HCT116 (cell line): ENCODE measurements around the gene GLT8D2. TPM values are rescaled to one million over a fixed set of nuclear protein-coding genes. Genes with fewer than 3 reads are reported as not detected.

Experiments used
- ATAC-seq: fragments of 200-7000 bp; cut with Tn5 transposase; 2 replicates; pipeline ENCODE4 v1.9.1; 2020; ENCODE audit warnings: mild to moderate bottlenecking, moderate library complexity
- BruUV-seq: library from RNA; stranded (reverse); fragments of 400-500 nt; replicated peaks from 2 replicates; lab custom pipeline; 2021; lab: Mats Ljungman, UMichigan
- CTCF ChIA-PET: fragments of 300-600 bp; sonication (Branson Sonifier 250); formaldehyde crosslinking; loops from one replicate; lab custom pipeline; 2021; ENCODE audit warnings: antibody characterized with exemption; lab: Charles Lee
- POLR2A ChIA-PET: fragments of 300-600, 350-600 bp; sonication (Branson Sonifier 250); formaldehyde crosslinking; loops from one replicate; lab custom pipeline; 2021; ENCODE audit warnings: antibody characterized with exemption; lab: Charles Lee
- RAD21 ChIA-PET, 2 experiments: fragments of 300-600 bp; sonication (Branson Sonifier 250); formaldehyde crosslinking; loops; one replicate each; lab custom pipeline; 2023; ENCODE audit warnings: low total read pairs in 2 of 2; ENCODE audit not compliant: uncharacterized antibody in 2 of 2, unreplicated experiment in 2 of 2, low non-redundant PET in 1 of 2; lab: Charles Lee
- DNase-seq: peaks from one replicate; pipeline ENCODE4 v3.0.0-alpha.2; 2010; ENCODE audit warnings: low read depth, low spot score
- H2AFZ ChIP-seq: fragments of 200-600 bp; shearing (Covaris generic), sonication (generic); 2 replicates; pipeline ENCODE4 v1.6.1; 2017; ENCODE audit warnings: low read depth, mixed run types, mixed read lengths, antibody characterized with exemption, low read length; ENCODE audit not compliant: poor library complexity, severe bottlenecking
- H3K27ac ChIP-seq: 2 replicates; pipeline ENCODE4 v1.5.1; 2012; ENCODE audit warnings: low read depth, low read length
- H3K27me3 ChIP-seq: fragments of 200-600 bp; sonication (generic); 2 replicates; pipeline ENCODE4 v1.6.1; 2016; ENCODE audit warnings: mixed run types, low read length, mixed read lengths; ENCODE audit not compliant: insufficient read depth
- H3K36me3 ChIP-seq, 2 experiments: fragments of 200-500 bp in 1 of 2; fragments of 200-600 bp in 1 of 2; sonication (Bioruptor generic) in 1 of 2; sonication (generic) in 1 of 2; 2 replicates each; pipeline versions ENCODE4 v1.5.1 to v1.6.1; 2014 to 2016; ENCODE audit warnings: low read length in 2 of 2, inconsistent platforms in 1 of 2, mixed read lengths in 1 of 2, mixed run types in 1 of 2; ENCODE audit not compliant: insufficient read depth in 2 of 2, control insufficient read depth in 1 of 2
- H3K4me1 ChIP-seq, 2 experiments: fragments of 200-600 bp in 1 of 2; sonication (generic) in 1 of 2; 2 replicates each; pipeline versions ENCODE4 v1.5.1 to v1.6.1; 2012 to 2017; ENCODE audit warnings: low read length in 2 of 2, inconsistent platforms in 1 of 2, mild to moderate bottlenecking in 1 of 2, mixed read lengths in 1 of 2, mixed run types in 1 of 2, moderate library complexity in 1 of 2; ENCODE audit not compliant: insufficient read depth in 2 of 2, control insufficient read depth in 1 of 2
- H3K4me2 ChIP-seq: fragments of 200-600 bp; sonication (generic); 2 replicates; pipeline ENCODE4 v1.6.1; 2017; ENCODE audit warnings: mixed run types, low read length, mixed read lengths
- H3K4me3 ChIP-seq, 2 experiments: fragments of 200-600 bp in 1 of 2; sonication (generic) in 1 of 2; replicated peaks in 1 of 2; 2 replicates each; pipeline ENCODE4 v1.5.1; 2011 to 2016; ENCODE audit warnings: low read length in 2 of 2, control low read depth in 1 of 2, low read depth in 1 of 2, mild to moderate bottlenecking in 1 of 2, mixed read lengths in 1 of 2, mixed run types in 1 of 2
- H3K79me2 ChIP-seq: fragments of 200-600 bp; sonication (generic); 2 replicates; pipeline ENCODE4 v1.6.1; 2017; ENCODE audit warnings: mild to moderate bottlenecking, mixed run types, low read length, moderate library complexity, mixed read lengths; ENCODE audit not compliant: insufficient read depth
- H3K9ac ChIP-seq: fragments of 200-600 bp; sonication (generic); 2 replicates; pipeline ENCODE4 v1.6.1; 2016; ENCODE audit warnings: low read length, mixed read lengths
- H3K9me2 ChIP-seq: fragments of 200-600 bp; sonication (generic), shearing (Covaris generic); 2 replicates; pipeline ENCODE4 v1.6.1; 2017; ENCODE audit warnings: mixed run types, mild to moderate bottlenecking, moderate library complexity; ENCODE audit not compliant: insufficient read depth
- H3K9me3 ChIP-seq, 2 experiments: fragments of 200-500 bp in 1 of 2; fragments of 200-600 bp in 1 of 2; sonication (Bioruptor generic) in 1 of 2; sonication (generic) in 1 of 2; 2 replicates each; pipeline ENCODE4 v1.6.1; 2014 to 2017; ENCODE audit warnings: low read length in 2 of 2, mixed read lengths in 2 of 2, inconsistent platforms in 1 of 2, low read depth in 1 of 2, mild to moderate bottlenecking in 1 of 2, mixed run types in 1 of 2, moderate library complexity in 1 of 2; ENCODE audit not compliant: control insufficient read depth in 1 of 2, insufficient read depth in 1 of 2
- H4K20me1 ChIP-seq: fragments of 200-600 bp; sonication (generic), shearing (Covaris generic); 2 replicates; pipeline ENCODE4 v1.6.1; 2017; ENCODE audit warnings: mixed run types, mild to moderate bottlenecking, moderate library complexity; ENCODE audit not compliant: insufficient read depth
- CBX3 ChIP-seq: IDR thresholded peaks from 2 replicates; pipeline ENCODE4 v1.6.1; 2012; ENCODE audit warnings: low read depth
- EZH2 ChIP-seq: fragments of 200-600 bp; sonication (generic); IDR thresholded peaks from 2 replicates; pipeline ENCODE4 v1.6.1; 2017; ENCODE audit warnings: antibody characterized with exemption, mixed run types
- YY1 ChIP-seq: IDR thresholded peaks from 2 replicates; pipeline ENCODE4 v1.6.1; 2011; ENCODE audit warnings: low read length, low read depth, moderate library complexity, mild to moderate bottlenecking; ENCODE audit not compliant: insufficient replicate concordance; ENCODE audit errors: extremely low read depth
- intact Hi-C: fragments of 100-400 bp; cut with micrococcal nuclease; formaldehyde crosslinking; loops from 2 replicates; pipeline ENCODE4 v1.10.0; 2022
- total RNA-seq: library from RNA; stranded (reverse); gene quantifications from one replicate; pipeline ENCODE4 v1.2.1, GENCODE V29; 2021; ENCODE audit not compliant: unreplicated experiment
- TF ChIP-seq, protein P1 (sequence below): IDR thresholded peaks from 2 replicates; pipeline ENCODE4 v1.6.1; 2012; ENCODE audit warnings: low read depth
- TF ChIP-seq, protein P2 (sequence below): IDR thresholded peaks from 2 replicates; pipeline ENCODE4 v1.6.1; 2012

Gene GLT8D2
- total RNA-seq, 1 experiment from 2014 or later, result 4.8 TPM

DNA sequence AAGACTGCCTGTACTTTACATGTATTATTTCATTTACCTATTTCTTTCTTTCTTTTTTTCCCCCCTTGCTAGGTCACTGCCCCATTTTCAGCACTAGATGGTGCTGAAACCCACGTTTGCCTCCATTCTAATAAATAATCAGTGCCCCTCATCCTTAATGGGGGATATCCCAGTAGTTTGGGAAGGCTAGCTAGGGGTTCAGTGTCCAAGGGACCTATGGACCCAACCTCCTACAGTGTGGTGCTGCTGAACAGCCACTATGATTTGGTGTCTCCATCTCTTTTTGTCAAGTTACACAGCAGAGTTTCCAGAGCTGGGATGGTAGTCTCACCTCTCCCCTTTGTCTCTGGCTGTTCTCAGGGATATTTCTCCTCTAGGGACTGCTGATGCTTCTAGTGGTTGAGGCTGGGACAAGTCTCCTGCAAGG lies 7.8 kb upstream of the GLT8D2 start (continued):
- TF ChIP-seq, protein P1, sequence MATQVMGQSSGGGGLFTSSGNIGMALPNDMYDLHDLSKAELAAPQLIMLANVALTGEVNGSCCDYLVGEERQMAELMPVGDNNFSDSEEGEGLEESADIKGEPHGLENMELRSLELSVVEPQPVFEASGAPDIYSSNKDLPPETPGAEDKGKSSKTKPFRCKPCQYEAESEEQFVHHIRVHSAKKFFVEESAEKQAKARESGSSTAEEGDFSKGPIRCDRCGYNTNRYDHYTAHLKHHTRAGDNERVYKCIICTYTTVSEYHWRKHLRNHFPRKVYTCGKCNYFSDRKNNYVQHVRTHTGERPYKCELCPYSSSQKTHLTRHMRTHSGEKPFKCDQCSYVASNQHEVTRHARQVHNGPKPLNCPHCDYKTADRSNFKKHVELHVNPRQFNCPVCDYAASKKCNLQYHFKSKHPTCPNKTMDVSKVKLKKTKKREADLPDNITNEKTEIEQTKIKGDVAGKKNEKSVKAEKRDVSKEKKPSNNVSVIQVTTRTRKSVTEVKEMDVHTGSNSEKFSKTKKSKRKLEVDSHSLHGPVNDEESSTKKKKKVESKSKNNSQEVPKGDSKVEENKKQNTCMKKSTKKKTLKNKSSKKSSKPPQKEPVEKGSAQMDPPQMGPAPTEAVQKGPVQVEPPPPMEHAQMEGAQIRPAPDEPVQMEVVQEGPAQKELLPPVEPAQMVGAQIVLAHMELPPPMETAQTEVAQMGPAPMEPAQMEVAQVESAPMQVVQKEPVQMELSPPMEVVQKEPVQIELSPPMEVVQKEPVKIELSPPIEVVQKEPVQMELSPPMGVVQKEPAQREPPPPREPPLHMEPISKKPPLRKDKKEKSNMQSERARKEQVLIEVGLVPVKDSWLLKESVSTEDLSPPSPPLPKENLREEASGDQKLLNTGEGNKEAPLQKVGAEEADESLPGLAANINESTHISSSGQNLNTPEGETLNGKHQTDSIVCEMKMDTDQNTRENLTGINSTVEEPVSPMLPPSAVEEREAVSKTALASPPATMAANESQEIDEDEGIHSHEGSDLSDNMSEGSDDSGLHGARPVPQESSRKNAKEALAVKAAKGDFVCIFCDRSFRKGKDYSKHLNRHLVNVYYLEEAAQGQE, result no peak
- TF ChIP-seq CBX3 (peak; percentile 78), YY1 (no peak)
- TF ChIP-seq, protein P2, sequence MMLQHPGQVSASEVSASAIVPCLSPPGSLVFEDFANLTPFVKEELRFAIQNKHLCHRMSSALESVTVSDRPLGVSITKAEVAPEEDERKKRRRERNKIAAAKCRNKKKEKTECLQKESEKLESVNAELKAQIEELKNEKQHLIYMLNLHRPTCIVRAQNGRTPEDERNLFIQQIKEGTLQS, result no peak

DNA sequence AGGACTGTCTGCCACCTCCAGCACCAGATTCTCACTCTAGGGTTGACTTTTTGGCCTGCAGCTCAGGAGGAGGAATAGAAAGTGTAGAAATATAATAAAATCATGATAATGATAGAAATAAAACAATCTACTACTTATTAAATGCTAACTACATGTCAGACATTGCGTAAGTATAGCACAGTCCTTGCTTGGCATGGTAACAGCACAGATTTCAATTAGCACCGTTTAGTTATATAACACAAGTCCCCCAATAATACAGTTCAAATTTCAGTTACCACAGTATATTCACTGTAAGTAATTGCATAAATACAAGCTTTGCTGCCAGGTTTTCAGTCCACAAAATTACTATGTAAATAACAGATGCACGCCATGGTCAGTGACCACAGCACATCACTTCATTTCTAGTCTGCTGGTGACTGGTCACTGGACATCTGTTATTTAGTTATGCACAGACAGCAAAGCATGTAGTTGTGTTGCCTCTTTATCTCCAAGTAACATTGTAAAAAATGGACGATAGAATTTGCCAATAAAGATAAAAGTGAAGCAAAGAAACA lies 6.5 kb upstream of the GLT8D2 start:
- POLR2A ChIA-PET, result no interaction called here
- no peaks in the 10 kb centered on the region for H3K4me1 ChIP-seq
- CTCF ChIA-PET, result no interaction called here

More for the DNA sequence above, 6.5 kb upstream of the GLT8D2 start:
- no peak overlapping the region for H3K9ac ChIP-seq
- H2AFZ ChIP-seq, result no peak overlapping the region
- H3K79me2 ChIP-seq, result no peaks in the 10 kb centered on the region
- H3K36me3 ChIP-seq, result no peaks in the 10 kb centered on the region
- H3K4me2 ChIP-seq, result no peak overlapping the region
- no peak for ATAC-seq
- H3K27me3 ChIP-seq, result no peaks in the 10 kb centered on the region
- no peaks in the 10 kb centered on the region for H3K9me2 ChIP-seq
- RAD21 ChIA-PET, result no interaction called here
- no peaks in the 10 kb centered on the region for H4K20me1 ChIP-seq
- TF ChIP-seq EZH2, result no peak
- intact Hi-C loops, result loop anchor here (10.0 kb wide), 1 partner anchor 308 kb away; no protein-coding TSS in a partner anchor
- no TSS peak for BruUV-seq
- no peak overlapping the region for H3K27ac ChIP-seq
- no peak for DNase-seq
- H3K9me3 ChIP-seq, result no peaks in the 10 kb centered on the region
- no peak overlapping the region for H3K4me3 ChIP-seq
